Activated CD8-positive, alpha-beta T cell treated with anti-CD3 and anti-CD28 coated beads for 36 hours (primary cell): Measurements from ENCODE around the gene SLC29A1. TPM values are rescaled to one million over a fixed set of nuclear protein-coding genes. Genes with fewer than 3 reads are reported as not detected.

Source experiments
- ATAC-seq: fragments of 200-7000 bp; cut with Tn5 transposase; one replicate; pipeline ENCODE4 v1.10.0; 2021; ENCODE audit warnings: mild to moderate bottlenecking, moderate library complexity
- CTCF ChIA-PET: fragments of 350-600 bp; sonication (Branson Sonifier 250); formaldehyde crosslinking; loops from one replicate; lab custom pipeline; 2021; ENCODE audit warnings: antibody characterized with exemption; lab: Charles Lee
- POLR2A ChIA-PET: fragments of 350-600 bp; sonication (Branson Sonifier 250); formaldehyde crosslinking; loops from one replicate; lab custom pipeline; 2021; ENCODE audit warnings: antibody characterized with exemption; lab: Charles Lee
- DNase-seq: peaks from one replicate; pipeline ENCODE4 v3.0.0-alpha.2; 2020
- H3K27ac Mint-ChIP-seq: one replicate; pipeline ENCODE4 v1.8.0; 2021; ENCODE audit warnings: mild to moderate bottlenecking, mixed read lengths
- H3K27me3 Mint-ChIP-seq: one replicate; pipeline ENCODE4 v1.8.0; 2021; ENCODE audit warnings: mixed read lengths
- H3K36me3 Mint-ChIP-seq: one replicate; pipeline ENCODE4 v1.8.0; 2021; ENCODE audit warnings: low read depth, mixed read lengths
- H3K4me1 Mint-ChIP-seq: one replicate; pipeline ENCODE4 v1.8.0; 2021; ENCODE audit warnings: low read depth, mixed read lengths
- H3K4me3 Mint-ChIP-seq: one replicate; pipeline ENCODE4 v1.8.0; 2021; ENCODE audit warnings: mild to moderate bottlenecking, moderate library complexity, mixed read lengths
- H3K9me3 Mint-ChIP-seq: one replicate; pipeline ENCODE4 v1.8.0; 2021; ENCODE audit warnings: mixed read lengths
- CTCF ChIP-seq: fragments of 200-600 bp; IDR thresholded peaks from one replicate; pipeline ENCODE4 v1.8.0; 2022; ENCODE audit warnings: antibody characterized with exemption, mild to moderate bottlenecking
- intact Hi-C: fragments of 100-400 bp; cut with micrococcal nuclease; formaldehyde crosslinking; loops from one replicate; pipeline ENCODE4 v1.10.0; 2022
- total RNA-seq, 2 experiments: library from RNA; stranded (reverse); gene quantifications; one replicate each; pipeline ENCODE4 v1.2.3, GENCODE V29; 2021

The SLC29A1 gene
- total RNA-seq, 2 experiments from 2014 or later, result 56.1 to 57.4 TPM

GRCh38 chr6:44237021-44237812 lies 13.8 kb downstream of the SLC29A1 start:
- H3K36me3 Mint-ChIP-seq, result peaks cover 16% of the 10 kb centered on the region
- peak overlapping the region; percentile 76 for H3K4me3 Mint-ChIP-seq
- H3K9me3 Mint-ChIP-seq, result no peaks in the 10 kb centered on the region
- ATAC-seq (peak; percentile 85), DNase-seq (peak; percentile 85)
- H3K27ac Mint-ChIP-seq, result peak overlapping the region; percentile 93
- intact Hi-C loops, result loop anchor here (5.0 to 10.0 kb wide), 2 partner anchors 65 to 132 kb away; no protein-coding TSS in a partner anchor
- peaks cover 21% of the 10 kb centered on the region for H3K4me1 Mint-ChIP-seq
- ChIA-PET POLR2A (interaction anchor here (1.0 to 5.6 kb wide), 8 partner anchors 8 to 509 kb away, joined by 3 to 54 read pairs (median 5); partner anchors contain the start of genes HSP90AB1 and SLC29A1), CTCF (interaction anchor here (0.6 to 5.5 kb wide), 18 partner anchors 9 to 142 kb away, joined by 3 to 38 read pairs (median 4); partner anchors contain the start of genes HSP90AB1, MYMX and SLC29A1)
- H3K27me3 Mint-ChIP-seq, result no peaks in the 10 kb centered on the region
- no peak for TF ChIP-seq CTCF

GRCh38 chr6:44237813-44238433 lies 14.5 kb downstream of the SLC29A1 start:
- POLR2A ChIA-PET, result interaction anchor here (1.0 to 5.6 kb wide), 8 partner anchors 8 to 510 kb away, joined by 3 to 54 read pairs (median 5); partner anchors contain the start of genes HSP90AB1 and SLC29A1
- ATAC-seq (peak; percentile 88), DNase-seq (peak; percentile 80)
- Mint-ChIP-seq H3K27ac (peak overlapping the region; percentile 93), H3K4me1 (peaks cover 21% of the 10 kb centered on the region), H3K27me3 (no peaks in the 10 kb centered on the region), H3K9me3 (no peaks in the 10 kb centered on the region), H3K36me3 (peaks cover 13% of the 10 kb centered on the region), H3K4me3 (peak overlapping the region; percentile 76)
- peak; percentile 96 for TF ChIP-seq CTCF
- intact Hi-C loops, result loop anchor here (5.0 to 10.0 kb wide), 2 partner anchors 66 to 133 kb away; no protein-coding TSS in a partner anchor
- CTCF ChIA-PET, result interaction anchor here (0.6 to 5.5 kb wide), 16 partner anchors 9 to 143 kb away, joined by 3 to 38 read pairs (median 4); partner anchors contain the start of genes HSP90AB1 and SLC29A1

GRCh38 chr6:44238687-44239350 lies 15.4 kb downstream of the SLC29A1 start:
- intact Hi-C loops, result loop anchor here (5.0 to 10.0 kb wide), 2 partner anchors 67 to 134 kb away; no protein-coding TSS in a partner anchor
- CTCF ChIA-PET, result interaction anchor here (1.0 to 1.8 kb wide), 4 partner anchors 11 to 66 kb away, joined by 3 to 9 read pairs (median 4); no protein-coding TSS in a partner anchor
- POLR2A ChIA-PET, result interaction anchor here (1.1 to 5.6 kb wide), 4 partner anchors 9 to 510 kb away, joined by 3 to 54 read pairs (median 22); partner anchors contain the start of genes HSP90AB1 and SLC29A1
- Mint-ChIP-seq H3K36me3 (peaks cover 7% of the 10 kb centered on the region), H3K4me3 (peak overlapping the region; percentile 76), H3K9me3 (no peaks in the 10 kb centered on the region), H3K4me1 (peaks cover 21% of the 10 kb centered on the region), H3K27me3 (no peaks in the 10 kb centered on the region), H3K27ac (no peak overlapping the region)
- no peak for ATAC-seq
- no peak for TF ChIP-seq CTCF
- DNase-seq, result no peak

- DNase-seq (no peak), ATAC-seq (no peak)
- no peak for TF ChIP-seq CTCF
- Mint-ChIP-seq H3K27me3 (peaks cover 3% of the 10 kb centered on the region), H3K4me1 (peaks cover 15% of the 10 kb centered on the region), H3K27ac (no peak overlapping the region), H3K36me3 (peaks cover 17% of the 10 kb centered on the region), H3K9me3 (no peaks in the 10 kb centered on the region), H3K4me3 (no peak overlapping the region)
- ChIA-PET CTCF (interaction anchor here (0.8 to 7.3 kb wide), 6 partner anchors 9 to 71 kb away, joined by 3 to 47 read pairs (median 9); partner anchors contain the start of genes SLC29A1 and SLC35B2), POLR2A (interaction anchor here (1.3 to 10.9 kb wide), 4 partner anchors 9 to 112 kb away, joined by 4 to 486 read pairs (median 68); partner anchors contain the start of genes NFKBIE, SLC29A1 and SLC35B2)
- intact Hi-C loops, result no loop called here
Measured at GRCh38 chr6:44243345-44243744, 19.9 kb downstream of the SLC29A1 start.
